HG02852 (cell line): ENCODE results near the gene DMKN.

Source experiments
- ATAC-seq: cut with Tn5 transposase; IDR thresholded peaks from one replicate; pipeline ENCODE4 v1.9.1; 2021; ENCODE audit warnings: mild to moderate bottlenecking, moderate library complexity; ENCODE audit not compliant: unreplicated experiment

Gene DMKN, protein sequence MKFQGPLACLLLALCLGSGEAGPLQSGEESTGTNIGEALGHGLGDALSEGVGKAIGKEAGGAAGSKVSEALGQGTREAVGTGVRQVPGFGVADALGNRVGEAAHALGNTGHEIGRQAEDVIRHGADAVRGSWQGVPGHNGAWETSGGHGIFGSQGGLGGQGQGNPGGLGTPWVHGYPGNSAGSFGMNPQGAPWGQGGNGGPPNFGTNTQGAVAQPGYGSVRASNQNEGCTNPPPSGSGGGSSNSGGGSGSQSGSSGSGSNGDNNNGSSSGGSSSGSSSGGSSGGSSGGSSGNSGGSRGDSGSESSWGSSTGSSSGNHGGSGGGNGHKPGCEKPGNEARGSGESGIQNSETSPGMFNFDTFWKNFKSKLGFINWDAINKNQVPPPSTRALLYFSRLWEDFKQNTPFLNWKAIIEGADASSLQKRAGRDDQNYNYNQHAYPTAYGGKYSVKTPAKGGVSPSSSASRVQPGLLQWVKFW

DNA sequence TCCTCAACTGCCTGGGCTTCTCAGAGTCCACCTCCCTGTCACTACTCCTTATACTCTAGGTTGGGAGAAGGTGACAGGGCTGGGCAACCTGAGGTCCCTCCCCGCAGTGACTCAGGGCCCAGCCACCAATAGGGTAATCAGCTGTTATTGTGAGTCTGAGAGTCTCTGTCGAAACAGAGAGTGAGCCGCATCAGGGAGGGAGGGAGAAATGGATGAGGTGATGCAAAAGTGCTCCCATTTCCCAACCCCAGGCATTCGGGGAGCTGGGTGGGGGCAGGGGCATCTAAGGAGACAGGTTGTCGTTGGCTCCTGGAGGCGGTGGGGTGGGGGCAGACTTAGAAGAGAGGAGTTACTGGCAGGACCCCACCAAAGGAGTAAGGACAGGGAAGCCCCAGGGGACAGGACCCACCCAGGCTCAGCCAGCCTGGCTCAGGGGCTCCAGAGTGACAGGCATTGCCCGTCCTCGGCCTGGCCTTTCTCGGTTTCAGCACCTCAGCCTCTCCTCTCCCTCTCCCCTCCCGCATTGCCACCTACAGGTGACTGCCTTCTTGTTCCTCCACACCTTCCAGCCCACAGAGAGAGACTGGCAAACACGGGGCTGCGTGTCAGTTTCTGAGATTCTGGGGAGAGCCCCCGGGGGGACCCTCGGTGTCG is at the start of gene DMKN:
Gene DMKN, minus strand, starts transcription at position 22 of the 654 bp plus-strand sequence. CDS start 174 bp downstream, outside the sequence.
- no peak for ATAC-seq

DNA sequence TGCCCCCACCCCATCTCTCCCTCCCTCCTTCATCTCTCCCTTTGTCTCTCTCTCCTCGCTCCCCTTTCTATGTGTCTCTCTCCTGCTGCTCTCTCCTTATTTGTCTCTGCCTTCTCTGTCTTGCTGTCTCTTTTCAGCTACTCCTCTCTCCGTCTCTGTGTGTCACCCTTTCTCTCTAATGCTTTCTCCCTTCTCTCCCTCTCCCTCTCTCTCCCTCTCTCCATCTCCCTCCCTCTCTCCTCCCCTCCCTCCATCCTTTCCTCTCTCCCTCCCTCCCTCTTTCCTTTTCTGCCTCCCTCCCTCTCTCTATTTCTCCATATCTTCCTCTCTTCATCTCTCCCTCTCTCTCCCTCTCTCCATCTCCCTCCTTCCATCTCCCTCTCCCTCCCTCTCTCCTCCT is 49.3 kb upstream of the DMKN start:
- ATAC-seq, result no peak

DNA sequence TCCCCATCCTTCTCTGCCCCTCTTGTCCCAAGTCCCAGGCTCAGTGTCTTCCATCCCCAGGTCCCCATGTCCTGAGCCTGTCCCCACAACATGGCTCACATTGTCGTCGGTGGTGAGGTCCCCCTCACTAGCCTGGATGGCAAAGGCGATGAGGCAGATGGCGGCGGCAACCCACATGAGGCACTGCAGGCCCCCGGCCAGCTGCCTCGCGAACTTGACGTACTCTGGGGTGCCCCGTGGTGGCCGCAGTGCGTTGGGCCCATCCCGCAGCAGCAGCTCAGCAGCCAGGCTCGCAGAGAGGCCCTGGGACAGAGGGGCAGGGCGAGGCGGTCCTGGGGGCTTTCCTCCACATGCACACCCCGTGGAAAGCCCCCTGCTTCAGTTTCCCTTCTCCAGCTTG is 48.9 kb upstream of the DMKN start:
- ATAC-seq, result no peak

DNA sequence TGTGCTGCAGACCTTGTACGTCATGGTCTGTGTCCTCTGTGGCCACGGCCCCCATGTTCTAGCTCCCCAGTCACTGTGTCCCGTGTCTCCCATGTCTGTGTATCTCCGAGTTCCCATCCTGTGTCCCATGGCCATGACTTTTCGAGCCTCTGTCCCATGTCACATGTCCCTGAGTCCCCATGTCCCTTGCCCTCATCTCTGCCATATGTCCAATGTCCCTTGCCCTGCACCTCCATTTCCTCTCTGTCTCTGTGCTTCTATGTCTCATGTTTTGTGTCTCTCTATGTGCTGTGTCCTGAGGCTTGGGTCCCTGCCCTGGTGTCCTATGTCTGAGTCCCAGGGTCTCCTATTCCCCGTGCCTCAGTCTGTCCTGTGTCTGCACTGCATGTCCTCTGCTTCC is 48.0 kb upstream of the DMKN start:
- no peak for ATAC-seq

DNA sequence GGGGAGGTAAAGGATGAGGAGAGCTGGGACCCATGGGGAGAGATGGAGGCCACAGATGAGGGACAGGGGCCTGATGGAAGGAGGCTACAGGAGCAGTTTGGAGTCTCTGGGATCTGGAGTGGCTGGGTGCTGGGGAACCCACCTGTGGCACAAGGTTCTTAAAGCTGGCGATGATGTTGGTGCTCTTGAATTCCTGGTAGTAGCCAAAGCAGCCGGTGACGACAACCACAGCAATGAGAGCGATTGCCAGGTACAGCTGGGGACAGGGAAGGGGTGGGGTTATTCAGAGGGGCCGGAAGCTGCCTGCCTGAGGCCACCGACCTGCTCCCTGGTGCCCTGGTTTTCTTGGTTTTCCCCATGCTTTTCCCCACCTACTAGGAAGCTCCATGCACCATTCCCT is 47.2 kb upstream of the DMKN start:
- ATAC-seq, result no peak

DNA sequence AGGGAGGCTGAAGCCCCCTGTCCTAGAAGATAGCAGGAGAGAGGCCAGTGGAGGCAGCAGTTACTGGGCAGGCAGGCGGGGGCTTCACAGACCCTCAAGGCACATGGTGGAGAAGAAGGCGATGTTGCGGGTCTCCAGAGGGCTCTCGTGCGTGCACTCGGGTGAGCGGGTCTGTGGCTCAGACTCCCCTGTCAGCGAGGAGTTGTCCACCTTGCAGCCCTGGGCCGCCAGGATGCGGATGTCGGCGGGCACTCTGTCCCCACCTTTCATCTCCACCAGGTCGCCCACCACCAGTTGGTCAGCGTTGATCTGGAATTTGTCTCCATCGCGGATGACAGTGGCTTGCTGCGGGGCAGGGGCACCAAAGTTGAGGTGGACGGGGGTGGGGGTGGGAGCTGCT is 46.8 kb upstream of the DMKN start:
- no peak for ATAC-seq

DNA sequence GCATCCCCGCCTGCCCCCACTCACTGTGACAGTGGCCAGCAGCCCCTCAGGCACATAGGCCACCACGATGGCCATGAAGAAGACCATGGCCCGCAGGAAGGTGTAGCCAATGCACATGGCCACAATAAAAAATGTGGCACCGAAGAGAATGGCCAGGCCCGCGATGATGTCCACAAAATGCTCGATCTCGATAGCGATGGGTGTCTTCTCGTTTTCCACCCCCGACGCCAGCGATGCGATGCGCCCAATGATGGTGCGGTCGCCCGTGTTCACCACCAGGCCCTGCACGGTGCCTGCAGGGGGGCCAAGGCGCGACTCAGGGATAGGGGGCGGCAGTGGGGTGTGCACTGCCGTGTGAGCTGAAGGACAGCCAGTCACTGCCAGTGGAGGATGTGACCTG is 46.3 kb upstream of the DMKN start:
- ATAC-seq, result no peak

DNA sequence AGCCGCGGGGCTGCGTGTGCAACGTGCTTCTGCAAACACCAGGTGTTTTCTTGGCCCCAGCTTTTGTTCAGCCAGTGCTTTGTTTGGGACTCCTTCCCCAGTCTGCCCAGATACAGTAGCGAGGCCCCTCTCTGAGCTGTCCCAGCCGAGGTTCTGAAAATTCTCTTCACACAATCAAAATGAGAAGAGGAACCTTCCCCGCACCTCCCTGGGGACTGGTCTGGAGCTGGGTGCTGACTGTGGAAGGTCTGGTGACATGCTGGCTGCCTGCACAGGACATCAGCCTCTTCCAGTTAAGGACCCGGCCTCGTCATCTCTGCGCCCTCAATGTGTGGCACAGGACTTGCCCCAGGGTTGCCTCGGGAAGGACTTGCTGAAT is 45.8 kb upstream of the DMKN start:
- no peak for ATAC-seq

DNA sequence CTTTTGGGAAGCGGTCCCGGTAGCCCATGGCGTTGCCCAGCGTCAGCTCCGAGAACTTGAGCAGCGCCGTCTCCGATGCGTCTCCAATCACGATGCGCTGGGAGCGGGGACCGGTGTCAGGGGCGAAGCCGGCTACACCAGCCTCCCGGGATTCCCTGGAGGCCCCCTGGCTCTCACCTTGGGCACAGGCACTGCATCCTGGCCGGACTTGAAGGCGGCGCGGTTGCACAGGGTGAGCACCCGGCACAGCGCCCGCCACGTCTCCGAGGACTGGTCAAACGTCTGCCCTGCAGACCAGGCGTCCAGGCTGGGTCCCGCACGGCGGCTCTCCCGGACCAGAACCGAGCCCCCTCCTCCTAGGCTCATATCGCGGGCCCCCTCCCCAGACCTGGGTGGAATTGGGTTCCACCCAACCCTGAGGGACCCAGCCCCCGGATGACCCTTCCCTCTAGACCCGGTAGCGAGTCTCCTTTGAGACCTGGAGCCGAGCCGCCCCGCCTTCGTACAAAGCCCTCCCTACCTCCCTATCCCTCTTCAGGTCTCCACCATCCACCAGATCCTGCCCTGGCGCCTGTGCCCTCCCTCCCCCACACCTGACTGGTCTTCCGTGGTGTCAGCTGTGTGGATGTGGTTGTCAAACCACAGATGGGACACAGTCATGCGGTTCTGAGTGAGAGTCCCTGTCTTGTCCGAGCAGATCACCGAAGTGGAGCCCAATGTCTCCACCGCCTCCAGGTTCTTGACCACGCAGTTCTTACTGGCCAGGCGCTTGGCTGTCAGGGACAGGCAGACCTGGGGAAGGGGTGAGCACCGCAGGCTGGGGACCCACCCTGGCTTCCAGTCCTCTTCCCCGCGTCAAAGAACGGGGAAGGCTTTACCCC is 45.2 kb upstream of the DMKN start:
- no peak for ATAC-seq

DNA sequence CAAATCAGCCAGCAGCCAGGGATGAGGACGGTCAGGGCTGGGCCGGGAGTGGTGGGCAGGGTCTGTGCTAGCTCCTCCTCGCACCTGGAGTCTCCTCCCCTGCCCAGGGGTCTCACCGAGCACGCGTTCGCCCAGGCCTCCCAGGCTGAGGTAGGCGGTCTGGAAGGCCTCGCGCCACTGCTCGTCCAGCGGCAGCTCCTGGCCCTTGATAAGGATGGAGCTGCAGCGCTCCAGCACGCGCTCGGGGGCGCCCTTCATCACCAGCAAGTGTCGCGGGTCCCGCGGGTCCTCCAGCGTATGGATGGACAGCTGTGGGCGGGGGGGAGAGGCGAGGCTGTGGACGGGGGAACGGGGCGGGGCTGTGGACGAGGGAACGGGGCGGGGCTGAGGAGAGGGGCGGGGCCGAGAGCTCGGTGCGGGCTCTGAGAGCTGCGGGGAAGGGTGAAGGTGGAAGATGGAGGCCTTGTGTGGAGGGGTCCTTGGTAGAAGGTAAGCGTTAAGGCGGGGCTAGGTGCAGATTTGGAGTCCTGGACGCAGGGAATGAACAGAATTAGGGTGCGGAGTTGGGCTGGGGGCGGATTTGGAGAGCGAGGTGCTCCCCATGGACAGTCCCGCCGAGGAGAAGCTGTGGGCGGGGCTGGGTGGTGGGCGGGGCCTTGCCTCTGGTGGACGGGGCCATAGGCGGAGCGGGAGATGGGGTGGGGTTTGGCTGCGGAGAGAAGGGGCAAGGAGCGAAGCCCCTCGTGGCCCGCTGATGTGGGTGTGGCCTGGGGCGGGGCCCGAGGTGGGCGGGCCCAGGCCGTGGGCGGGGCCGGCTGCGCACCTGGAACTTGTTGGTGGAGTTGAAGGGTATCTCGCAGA is 44.3 kb upstream of the DMKN start:
- ATAC-seq, result no peak

DNA sequence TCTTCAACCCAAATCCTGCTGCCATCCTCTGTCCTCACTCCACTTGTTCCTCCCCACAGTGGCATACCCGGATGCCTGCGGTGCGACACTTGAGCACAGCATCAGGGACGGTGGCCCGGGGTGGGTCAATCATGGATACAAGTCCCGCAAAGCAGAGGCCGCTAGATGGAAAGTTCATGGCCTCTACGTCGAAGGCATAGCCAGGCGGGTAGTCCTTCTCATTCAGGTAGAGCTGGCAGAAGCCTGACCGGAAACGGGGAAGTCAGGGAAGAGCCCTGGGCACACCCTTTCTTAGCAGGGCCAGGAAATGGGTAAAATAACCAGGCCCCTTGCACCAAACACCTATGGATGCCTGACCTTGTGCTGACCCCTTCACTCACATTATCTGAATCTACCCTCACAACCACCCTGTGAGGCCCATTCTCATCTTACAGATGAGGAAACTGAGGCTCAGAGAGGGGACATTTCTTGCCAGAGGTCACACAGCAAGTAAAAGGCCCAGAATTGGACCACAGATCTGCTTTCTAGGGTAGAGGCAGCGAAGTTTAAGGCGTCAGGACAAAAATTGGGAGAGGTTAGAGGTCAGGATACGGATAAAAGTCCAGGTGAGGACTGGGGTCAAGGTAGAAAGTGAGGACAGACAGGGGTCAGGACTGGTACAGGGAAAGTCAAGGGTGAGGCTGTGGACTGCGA is 43.5 kb upstream of the DMKN start:
- ATAC-seq, result no peak

DNA sequence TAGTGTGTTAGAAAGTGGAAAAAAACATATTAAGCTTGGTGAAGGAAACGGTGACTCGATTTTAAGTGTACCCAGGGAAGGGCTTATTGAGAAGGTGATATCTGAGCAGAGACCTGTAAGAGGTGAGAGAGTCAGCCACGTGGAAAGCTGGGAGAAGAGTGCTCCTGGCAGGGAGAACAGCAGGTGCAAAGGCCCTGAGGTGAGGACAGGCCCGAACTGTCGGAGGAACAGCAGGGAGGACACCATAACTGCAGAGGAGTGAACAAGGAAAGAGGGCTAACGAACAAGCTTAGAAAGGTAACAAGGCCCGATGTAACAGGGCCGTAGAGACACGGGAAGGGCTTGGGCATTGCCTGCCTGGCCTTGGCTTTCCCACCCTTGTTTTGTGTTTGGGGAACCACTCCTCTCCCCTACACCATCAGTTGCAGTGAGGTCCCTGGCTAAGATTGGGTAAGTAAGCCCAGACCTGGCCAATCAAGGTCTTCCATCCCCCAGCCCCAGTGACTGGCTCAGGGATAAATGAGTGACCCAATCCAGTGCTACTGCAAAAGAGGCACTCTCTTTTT is 42.7 kb upstream of the DMKN start:
- no peak for ATAC-seq

DNA sequence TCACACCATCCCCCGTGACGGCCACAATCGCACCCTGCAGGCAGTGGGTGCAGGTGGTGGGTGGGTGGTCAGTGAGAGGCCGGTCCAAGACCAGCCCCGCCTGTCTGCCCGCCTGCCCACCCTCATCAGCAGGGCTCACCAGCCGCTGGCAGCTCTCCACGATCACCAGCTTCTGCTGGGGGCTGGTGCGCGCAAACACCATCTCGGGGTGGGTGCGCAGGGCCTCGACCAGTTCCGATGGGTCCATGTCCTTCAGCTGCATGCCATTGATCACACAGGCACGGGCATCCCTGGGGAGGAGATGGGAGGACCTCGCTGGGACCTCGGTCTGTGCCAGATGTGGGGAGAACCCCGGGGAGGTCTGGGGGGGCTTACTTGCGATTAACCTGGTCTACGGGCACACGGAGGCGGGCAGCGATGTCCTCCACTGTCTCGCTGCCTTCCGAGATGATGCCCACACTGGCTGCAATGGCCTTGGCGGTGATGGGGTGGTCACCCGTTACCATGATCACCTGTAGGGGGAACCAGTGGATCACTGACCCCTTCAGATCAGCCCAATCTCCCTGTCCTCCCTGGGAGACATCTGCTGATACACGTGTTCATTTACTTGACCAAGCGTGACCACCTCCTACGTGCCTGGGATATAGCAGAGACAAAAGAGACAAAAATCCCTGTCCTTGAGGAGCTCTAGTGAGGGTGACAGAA is 42.0 kb upstream of the DMKN start:
- ATAC-seq, result no peak

DNA sequence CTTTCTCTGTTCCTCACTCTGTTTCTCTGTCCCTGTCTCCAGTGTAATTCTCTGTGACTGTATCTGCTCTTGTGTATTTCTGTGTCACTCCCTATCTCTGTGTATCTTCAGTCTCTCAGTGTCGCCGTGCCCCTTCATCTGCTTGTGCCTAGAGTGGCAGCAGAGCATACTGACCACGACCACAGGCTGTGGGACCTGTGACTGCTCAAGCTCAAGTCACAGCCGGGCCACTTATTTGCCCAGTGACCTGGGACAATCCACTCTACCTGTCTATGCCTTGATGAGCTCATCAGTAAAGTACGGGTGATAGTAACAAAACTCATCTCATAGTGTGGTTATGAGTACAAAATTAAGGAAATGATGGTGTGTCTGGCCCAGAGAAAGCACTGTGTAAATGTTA is 40.6 kb upstream of the DMKN start:
- no peak for ATAC-seq

DNA sequence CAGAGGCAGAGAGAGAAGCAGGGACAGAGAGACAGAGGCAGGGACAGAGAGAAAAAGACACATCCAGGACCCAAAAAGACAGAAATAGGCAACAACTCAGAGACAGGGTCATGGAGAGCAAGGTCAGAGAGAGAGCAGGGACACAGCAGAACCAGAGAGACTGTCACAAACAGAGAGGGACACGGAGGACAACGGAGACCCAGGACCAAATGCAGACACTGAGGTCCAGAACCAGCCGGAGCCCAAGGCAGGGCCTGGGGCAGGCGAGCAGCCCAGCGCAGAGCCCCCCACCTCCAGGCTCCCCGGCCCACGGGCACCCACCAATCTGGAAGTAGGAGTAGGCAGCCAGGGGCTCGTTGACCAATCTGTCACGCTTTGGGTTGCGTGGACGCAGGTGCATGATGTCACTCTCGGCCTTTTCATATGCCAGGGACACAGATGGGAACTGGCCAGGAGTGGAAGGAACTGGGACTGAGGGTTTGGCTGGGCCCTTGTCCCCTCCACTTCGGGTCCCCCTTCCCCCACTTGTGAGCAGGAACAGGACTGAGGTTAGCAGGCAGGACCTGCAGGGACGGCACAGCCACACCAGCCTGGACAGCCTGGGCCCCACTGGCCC is 40.0 kb upstream of the DMKN start:
- ATAC-seq, result no peak

DNA sequence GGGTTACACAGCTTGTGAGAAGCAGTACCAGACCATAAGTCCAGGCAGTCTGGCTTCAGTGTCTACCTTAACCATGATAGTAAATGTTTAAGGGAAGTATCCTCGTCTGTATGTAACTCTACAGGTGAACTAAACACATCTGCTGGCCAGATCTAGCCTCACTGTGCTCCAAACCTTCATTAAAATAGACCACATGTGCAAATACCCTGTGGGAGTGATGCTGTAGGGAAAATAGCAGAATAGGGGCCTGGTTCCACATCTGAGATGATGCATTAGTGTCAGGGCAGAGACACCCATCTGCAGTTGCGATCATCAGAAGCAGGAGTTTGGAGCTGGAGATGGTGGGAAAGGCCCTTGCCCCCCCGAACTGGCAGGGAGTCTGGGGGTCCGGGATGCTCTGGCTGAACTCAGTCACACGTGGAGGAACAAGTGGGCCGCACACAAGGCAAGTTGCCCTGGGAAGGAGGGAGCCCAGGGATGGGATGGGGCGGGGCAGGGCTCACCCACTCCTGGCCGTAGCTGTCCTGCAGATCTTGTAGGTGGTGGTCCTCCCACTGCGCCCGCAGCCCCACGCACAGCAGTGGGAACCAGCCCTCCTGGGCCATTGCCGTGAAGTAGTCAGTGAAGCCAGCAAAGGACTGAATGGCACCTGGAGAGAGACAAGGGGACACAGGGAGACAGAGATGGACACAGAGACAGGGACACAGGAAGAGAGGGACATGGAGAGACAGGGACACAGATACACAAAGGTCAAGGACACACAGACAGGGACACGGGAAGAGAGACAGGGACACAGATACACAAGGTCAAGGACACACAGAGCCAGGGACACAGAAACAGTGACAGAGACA is 39.3 kb upstream of the DMKN start:
- no peak for ATAC-seq

DNA sequence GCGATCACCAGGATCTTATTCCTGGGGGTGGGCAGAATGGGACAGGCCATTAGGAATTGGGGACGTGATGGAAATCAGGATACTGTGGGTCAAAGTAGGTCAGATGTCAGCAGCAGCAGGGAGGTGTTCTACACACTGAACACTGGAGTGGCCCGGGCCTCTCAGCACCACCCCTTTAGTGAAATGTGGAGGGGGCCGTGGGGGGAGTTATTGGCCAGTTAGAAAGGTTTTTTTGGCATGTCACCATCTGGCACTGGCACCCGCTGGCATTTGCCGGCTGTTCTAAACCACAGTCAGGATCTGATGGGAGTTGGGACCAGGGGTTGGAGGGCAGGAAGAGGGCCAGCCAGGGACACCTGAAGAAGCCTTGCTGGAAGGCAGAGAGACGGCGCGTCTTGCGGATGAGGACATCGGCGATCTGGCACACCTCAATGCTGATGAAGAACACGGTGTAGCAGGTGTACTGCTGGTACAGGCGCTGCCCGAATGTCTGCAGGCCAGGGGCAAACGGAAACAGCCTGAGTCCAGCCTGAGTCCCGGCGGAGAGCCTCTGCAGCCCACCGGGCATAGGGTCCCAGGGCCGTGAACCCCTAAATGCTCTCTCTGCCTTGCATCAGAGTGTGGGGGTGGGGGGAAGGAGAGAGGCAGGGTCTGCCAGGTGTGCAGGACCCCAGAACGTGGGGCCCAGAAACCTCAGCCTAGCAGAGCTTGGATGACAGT is 37.8 kb upstream of the DMKN start:
- no peak for ATAC-seq
